Epithelial cell of esophagus (primary cell): ENCODE measurements around the gene SCAPER.
A peak's percentile ranks its signal among the peaks of the same experiment; 100 is the strongest.

Source experiments
- DNase-seq: peaks from one replicate; pipeline ENCODE4 v3.0.0; 2010; ENCODE audit warnings: low read depth
- H3K4me3 ChIP-seq: 2 replicates; pipeline ENCODE4 v1.5.1; 2011; ENCODE audit warnings: mild to moderate bottlenecking, low read length, control low read depth
- CTCF ChIP-seq: IDR thresholded peaks from 2 replicates; pipeline ENCODE4 v1.5.1; 2011; ENCODE audit warnings: low read depth, mild to moderate bottlenecking, low read length, control low read depth, inconsistent platforms; ENCODE audit not compliant: insufficient read depth; ENCODE audit errors: missing control alignments

The SCAPER gene

GRCh38 chr15:76945494-76946093 is 40.5 kb upstream of the SCAPER start:
- no peak for TF ChIP-seq CTCF
- no peak for DNase-seq
- H3K4me3 ChIP-seq: no peak overlapping the region

- no peak for DNase-seq
- no peak for TF ChIP-seq CTCF
- H3K4me3 ChIP-seq: no peak overlapping the region
Measured at GRCh38 chr15:76942331-76942730, 37.2 kb upstream of the SCAPER start.

GRCh38 chr15:76941636-76942035 is 36.5 kb upstream of the SCAPER start:
- H3K4me3 ChIP-seq: no peak overlapping the region
- DNase-seq: no peak
- no peak for TF ChIP-seq CTCF

- TF ChIP-seq CTCF: no peak
- no peak overlapping the region for H3K4me3 ChIP-seq
- peak; percentile 16 for DNase-seq
Measured at GRCh38 chr15:76939715-76940114, 34.6 kb upstream of the SCAPER start.

GRCh38 chr15:76938752-76939151 is 33.6 kb upstream of the SCAPER start:
- DNase-seq: no peak
- TF ChIP-seq CTCF: no peak
- no peak overlapping the region for H3K4me3 ChIP-seq

- TF ChIP-seq CTCF: no peak
- no peak overlapping the region for H3K4me3 ChIP-seq
- peak; percentile 25 for DNase-seq
Measured at GRCh38 chr15:76936671-76937070, 31.5 kb upstream of the SCAPER start.

GRCh38 chr15:76935620-76936019 is 30.5 kb upstream of the SCAPER start:
- DNase-seq: peak; percentile 41
- TF ChIP-seq CTCF: no peak
- no peak overlapping the region for H3K4me3 ChIP-seq
